Naive thymus-derived CD8-positive, alpha-beta T cell (primary cell): Measurements from ENCODE around the gene AACS. TPM values are rescaled to one million over a fixed set of nuclear protein-coding genes. Genes with fewer than 3 reads are reported as not detected.

ENCODE experiments used
- ATAC-seq, 2 donors: fragments of 150-1000 bp; cut with Tn5 transposase in 1 of 2; sonication (Bioruptor Pico), chemical (Tn5 transposase) in 1 of 2; 1 replicate in 1 of 2; 2 replicates in 1 of 2; pipeline ENCODE4 v1.10.0; 2021; ENCODE audit warnings: mild to moderate bottlenecking in 2 of 2, moderate library complexity in 2 of 2
- POLR2A ChIA-PET: fragments of 350-600 bp; sonication (Branson Sonifier 250); formaldehyde crosslinking; loops from one replicate; lab custom pipeline; 2021; ENCODE audit warnings: antibody characterized with exemption; lab: Charles Lee
- DNase-seq, 10 donors: peaks; one replicate each; pipeline versions ENCODE4 v3.0.0 to v3.0.0-alpha.2; 2020 to 2022
- H3K27ac Mint-ChIP-seq, 10 donors: one replicate each; pipeline ENCODE4 v1.8.0; 2020 to 2022; ENCODE audit warnings: mild to moderate bottlenecking in 10 of 10, mixed read lengths in 10 of 10, moderate library complexity in 4 of 10, inconsistent platforms in 1 of 10
- H3K27me3 Mint-ChIP-seq, 5 donors: one replicate each; pipeline ENCODE4 v1.8.0; 2021 to 2022; ENCODE audit warnings: mixed read lengths in 5 of 5
- H3K36me3 Mint-ChIP-seq, 3 donors: one replicate each; pipeline ENCODE4 v1.8.0; 2020 to 2022; ENCODE audit warnings: mixed read lengths in 3 of 3, mild to moderate bottlenecking in 2 of 3, inconsistent platforms in 1 of 3
- H3K4me1 Mint-ChIP-seq, 4 donors: one replicate each; pipeline ENCODE4 v1.8.0; 2021 to 2022; ENCODE audit warnings: mixed read lengths in 4 of 4
- H3K4me3 Mint-ChIP-seq, 10 donors: one replicate each; pipeline ENCODE4 v1.8.0; 2020 to 2022; ENCODE audit warnings: mild to moderate bottlenecking in 10 of 10, mixed read lengths in 10 of 10, moderate library complexity in 6 of 10, inconsistent platforms in 1 of 10
- H3K9me3 Mint-ChIP-seq, 9 donors: one replicate each; pipeline ENCODE4 v1.8.0; 2020 to 2022; ENCODE audit warnings: mixed read lengths in 9 of 9, mild to moderate bottlenecking in 3 of 9, inconsistent platforms in 1 of 9, moderate library complexity in 1 of 9
- polyA plus RNA-seq, 3 donors: library from polyadenylated mRNA; unstranded; fragments of 300-500 nt; fragmentation: Illumina TruSeq; gene quantifications; one replicate each; pipeline ENCODE4 v1.2.3, GENCODE V29; 2021
- total RNA-seq, 8 experiments: library from RNA in 2 of 8; stranded (reverse) in 2 of 8; gene quantifications; one replicate each; pipeline ENCODE4 v1.2.3 and lab custom pipeline; 2021 to 2026

Gene AACS
- total and polyA plus RNA-seq, 5 experiments from 2014 or later = 7.4 to 20.4 (median 17.2) TPM

DNA sequence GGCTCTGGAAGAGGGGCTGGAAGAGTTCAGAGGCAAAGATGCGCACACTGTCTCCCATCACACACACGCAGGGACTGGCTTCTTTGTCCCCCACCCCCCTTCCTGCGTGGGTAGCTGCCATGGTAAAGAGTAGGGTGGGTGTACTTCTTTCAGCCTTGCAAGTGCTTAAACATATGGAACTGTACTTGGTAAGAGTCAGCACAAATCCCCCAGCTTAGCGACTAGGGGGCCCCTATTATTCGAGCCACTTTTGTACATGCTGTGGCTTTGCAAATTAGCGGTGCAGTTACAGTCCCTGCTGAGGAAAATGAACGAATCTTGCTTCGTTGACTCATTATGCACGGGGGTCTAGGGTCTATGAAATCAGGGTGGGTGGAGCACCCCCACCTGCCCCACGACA lies 123.8 kb downstream of the AACS start:
- DNase-seq (no peak), ATAC-seq (no peak)
- Mint-ChIP-seq H3K27me3 (peaks cover 32 to 81% (median 74%) of the 10 kb centered on the region in 5 donors), H3K4me1 (peaks cover 0 to 14% (median 6%) of the 10 kb centered on the region in 4 donors), H3K4me3 (no peak overlapping the region), H3K27ac (no peak overlapping the region), H3K9me3 (no peaks in the 10 kb centered on the region), H3K36me3 (peaks cover 0 to 10% (median 3%) of the 10 kb centered on the region in 3 donors)
- POLR2A ChIA-PET = interaction anchor here (0.6 kb wide), 1 partner anchor 44 kb away, joined by 3 read pairs; no protein-coding TSS in a partner anchor

DNA sequence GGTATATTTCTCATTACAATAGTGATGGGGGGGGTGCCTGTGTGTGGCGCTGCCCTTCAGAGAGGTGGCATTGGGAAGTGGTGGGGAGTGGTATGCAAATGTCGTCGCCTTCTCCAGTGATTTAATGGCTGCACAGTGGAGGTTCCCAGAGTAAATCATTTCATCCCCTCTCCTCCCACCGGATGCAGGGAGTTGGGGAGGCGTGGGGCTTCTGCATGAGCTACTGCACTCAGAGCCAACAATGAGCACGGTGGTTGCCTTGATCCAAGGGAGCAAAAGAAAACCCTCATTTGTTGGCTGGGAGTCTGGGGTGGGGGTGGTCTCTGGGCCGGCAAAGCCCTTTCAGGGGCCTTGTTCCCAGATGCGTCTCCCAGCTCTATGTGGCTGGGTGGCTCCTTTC lies 124.3 kb downstream of the AACS start:
- Mint-ChIP-seq H3K27me3 (peaks cover 29 to 81% (median 73%) of the 10 kb centered on the region in 5 donors), H3K27ac (no peak overlapping the region), H3K4me3 (no peak overlapping the region), H3K36me3 (peaks cover 0 to 10% (median 3%) of the 10 kb centered on the region in 3 donors), H3K4me1 (peaks cover 0 to 14% (median 6%) of the 10 kb centered on the region in 4 donors), H3K9me3 (no peaks in the 10 kb centered on the region)
- POLR2A ChIA-PET = no interaction called here
- DNase-seq (no peak), ATAC-seq (no peak)

DNA sequence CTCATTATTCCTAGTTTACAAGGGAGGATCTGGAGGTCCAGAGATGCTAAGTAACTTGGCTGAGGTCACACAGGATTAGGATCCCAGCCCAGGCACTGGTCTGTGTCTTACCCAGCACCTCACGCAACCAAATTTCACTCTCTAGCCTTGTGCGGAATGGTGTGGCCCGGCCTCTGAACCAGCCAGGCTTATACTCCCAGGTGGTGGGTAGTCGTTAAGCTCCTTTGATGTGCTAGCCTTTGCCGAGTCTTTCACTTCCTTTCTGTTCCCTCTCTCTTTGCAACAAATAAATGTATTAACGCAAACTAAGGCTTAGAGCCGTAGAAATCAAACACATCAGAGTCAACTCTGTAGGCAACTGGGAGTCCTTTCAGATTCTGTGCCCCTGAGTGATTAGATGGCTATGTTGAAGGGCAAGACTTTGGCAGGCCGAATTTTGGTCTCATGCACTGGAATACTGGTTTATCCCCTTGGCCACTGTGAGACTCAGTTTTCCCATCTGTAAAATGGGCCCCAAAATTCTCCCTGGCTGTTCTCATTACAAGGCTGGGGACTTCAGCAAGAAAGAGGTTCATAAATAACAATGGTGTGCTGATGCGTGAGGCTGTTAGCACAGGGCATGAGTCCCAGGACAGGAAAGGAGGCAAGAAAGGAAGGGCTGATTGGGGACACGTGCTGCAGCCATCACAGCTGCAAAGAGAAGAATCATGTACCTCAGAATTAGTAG lies 126.3 kb downstream of the AACS start:
- peaks cover 0 to 10% (median 3%) of the 10 kb centered on the region in 3 donors for H3K36me3 Mint-ChIP-seq
- peaks cover 0 to 8% (median 5%) of the 10 kb centered on the region in 4 donors for H3K4me1 Mint-ChIP-seq
- H3K27me3 Mint-ChIP-seq = peaks cover 31 to 85% (median 66%) of the 10 kb centered on the region in 5 donors
- H3K27ac Mint-ChIP-seq = no peak overlapping the region
- POLR2A ChIA-PET = no interaction called here
- no peak overlapping the region for H3K4me3 Mint-ChIP-seq
- H3K9me3 Mint-ChIP-seq = no peaks in the 10 kb centered on the region
- ATAC-seq (no peak), DNase-seq (no peak)

DNA sequence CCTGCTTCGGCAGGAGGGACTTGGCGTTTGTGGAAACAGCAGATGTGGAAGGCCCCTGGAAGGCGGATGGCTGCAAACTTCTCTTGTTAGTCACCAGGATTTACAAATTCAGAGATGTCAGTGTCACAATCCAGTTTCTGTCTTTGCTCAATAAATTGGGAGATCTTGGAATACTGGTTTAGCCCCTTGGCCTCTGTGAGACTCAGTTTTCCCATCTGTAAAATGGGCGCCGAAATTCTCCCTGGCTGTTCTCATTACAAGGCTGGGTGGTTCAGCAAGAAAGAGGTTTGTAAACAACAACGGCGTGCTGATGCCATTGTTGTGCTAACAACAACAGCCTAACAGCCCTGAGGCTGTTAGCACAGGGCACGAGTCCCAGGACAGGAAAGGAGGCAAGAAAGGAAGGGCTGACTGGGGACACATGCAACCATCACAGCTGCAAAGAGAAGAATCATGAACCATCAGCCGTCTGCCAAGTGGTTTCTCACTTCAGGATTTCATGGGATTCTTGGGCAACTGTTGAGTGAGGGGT lies 127.5 kb downstream of the AACS start:
- no peak overlapping the region for H3K4me3 Mint-ChIP-seq
- H3K27me3 Mint-ChIP-seq = peaks cover 33 to 89% (median 64%) of the 10 kb centered on the region in 5 donors
- POLR2A ChIA-PET = no interaction called here
- DNase-seq = no peak
- ATAC-seq = no peak
- no peak overlapping the region for H3K27ac Mint-ChIP-seq
- H3K9me3 Mint-ChIP-seq = no peaks in the 10 kb centered on the region
- H3K36me3 Mint-ChIP-seq = peaks cover 0 to 7% (median 3%) of the 10 kb centered on the region in 3 donors
- peaks cover 0 to 5% (median 3%) of the 10 kb centered on the region in 4 donors for H3K4me1 Mint-ChIP-seq

Other genes starting within 250 kb of the AACS start
- 1 to 10 TPM; 4.3 to 7.2 TPM for gene SCARB1, start 201.6 kb upstream of the AACS start, total RNA-seq
- 1 to 10 TPM; 2.7 to 3.9 (median 3.1) TPM for gene SCARB1, start 201.6 kb upstream of the AACS start, polyA plus RNA-seq
- gene UBC, start 150.8 kb upstream of the AACS start, total RNA-seq = 100 to 1,000 TPM; 773 to 788 TPM
- gene UBC, start 150.8 kb upstream of the AACS start, polyA plus RNA-seq = 1,000 to 10,000 TPM; 1,080 to 1,331 (median 1,214) TPM
- 10 to 100 TPM; 29.5 to 30.5 TPM for gene DHX37, start 76.3 kb upstream of the AACS start, total RNA-seq
- gene DHX37, start 76.3 kb upstream of the AACS start, polyA plus RNA-seq = 1 to 10 TPM; 3.4 to 5.8 (median 4.3) TPM
- 1 to 10 TPM; 7.4 to 7.8 TPM for gene BRI3BP, start 71.8 kb upstream of the AACS start, total RNA-seq
- gene BRI3BP, start 71.8 kb upstream of the AACS start, polyA plus RNA-seq = 1 to 10 TPM; 1.5 to 3.7 (median 2.3) TPM
- gene TMEM132B, start 121.0 kb downstream of the AACS start, total RNA-seq = not detected
- gene TMEM132B, start 121.0 kb downstream of the AACS start, polyA plus RNA-seq = not detected